Measurements from ENCODE around the gene EYA2.

DNA sequence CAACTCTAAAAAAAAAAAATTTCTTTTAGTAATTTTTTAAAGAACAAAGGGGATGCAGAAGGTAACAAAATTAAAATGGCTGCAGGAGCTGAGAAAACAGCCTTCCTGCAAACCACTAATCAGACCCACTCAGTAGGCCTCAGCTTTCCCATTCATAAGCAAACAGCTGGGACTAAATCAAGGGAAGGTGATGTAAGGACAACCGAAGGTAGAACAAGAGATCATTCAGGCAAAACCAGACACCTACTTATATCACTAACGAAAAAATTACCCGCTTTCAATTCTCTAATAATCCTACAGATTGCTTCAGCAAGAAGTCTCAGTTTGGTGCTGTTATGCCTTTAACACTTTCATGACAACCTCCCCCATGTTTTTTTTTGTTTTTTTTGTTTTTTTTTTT, 337.9 kb downstream of the EYA2 start:
- TF ChIP-seq POLR2AphosphoS5 (IDR thresholded peaks at IDR 0.05), result no peak
- TF ChIP-seq, protein P1, sequence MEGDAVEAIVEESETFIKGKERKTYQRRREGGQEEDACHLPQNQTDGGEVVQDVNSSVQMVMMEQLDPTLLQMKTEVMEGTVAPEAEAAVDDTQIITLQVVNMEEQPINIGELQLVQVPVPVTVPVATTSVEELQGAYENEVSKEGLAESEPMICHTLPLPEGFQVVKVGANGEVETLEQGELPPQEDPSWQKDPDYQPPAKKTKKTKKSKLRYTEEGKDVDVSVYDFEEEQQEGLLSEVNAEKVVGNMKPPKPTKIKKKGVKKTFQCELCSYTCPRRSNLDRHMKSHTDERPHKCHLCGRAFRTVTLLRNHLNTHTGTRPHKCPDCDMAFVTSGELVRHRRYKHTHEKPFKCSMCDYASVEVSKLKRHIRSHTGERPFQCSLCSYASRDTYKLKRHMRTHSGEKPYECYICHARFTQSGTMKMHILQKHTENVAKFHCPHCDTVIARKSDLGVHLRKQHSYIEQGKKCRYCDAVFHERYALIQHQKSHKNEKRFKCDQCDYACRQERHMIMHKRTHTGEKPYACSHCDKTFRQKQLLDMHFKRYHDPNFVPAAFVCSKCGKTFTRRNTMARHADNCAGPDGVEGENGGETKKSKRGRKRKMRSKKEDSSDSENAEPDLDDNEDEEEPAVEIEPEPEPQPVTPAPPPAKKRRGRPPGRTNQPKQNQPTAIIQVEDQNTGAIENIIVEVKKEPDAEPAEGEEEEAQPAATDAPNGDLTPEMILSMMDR (IDR thresholded peaks at IDR 0.05), result no peak

Measured in gastroesophageal sphincter (tissue), 3 donors.